Spleen (tissue), 7 donors: ENCODE results near the gene ESR1.

ENCODE experiments used
- POLR2AphosphoS5 ChIP-seq, 3 donors: sonication (generic); formaldehyde crosslinking; IDR thresholded peaks; one replicate each; pipeline ENCODE4 v1.5.1; 2017; ENCODE audit warnings: antibody characterized with exemption in 3 of 3
- TF ChIP-seq, protein P1 (sequence below), 11 experiments: fragments of 200-600 bp in 7 of 11; fragments of 450-650 bp in 4 of 11; sonication (generic) in 4 of 11; IDR thresholded peaks in 8 of 11; conservative IDR thresholded peaks in 3 of 11; 1 replicate in 7 of 11; 2 replicates in 4 of 11; pipeline versions ENCODE4 v1.4.0 to v1.8.0; 2016 to 2021; ENCODE audit warnings: antibody characterized with exemption in 11 of 11, inconsistent platforms in 4 of 11, mild to moderate bottlenecking in 1 of 11
- donor health status: DM: no; HTN: no; CAD: no; lungs with moderate emphysema.
- donor health status: DM: no; HTN: no; CAD: no.
- donor health status: DM: no; HTN: no; CAD: no.

GRCh38 chr6:152160346-152160745 lies 352.9 kb downstream of the ESR1 start:
- TF ChIP-seq, protein P1, sequence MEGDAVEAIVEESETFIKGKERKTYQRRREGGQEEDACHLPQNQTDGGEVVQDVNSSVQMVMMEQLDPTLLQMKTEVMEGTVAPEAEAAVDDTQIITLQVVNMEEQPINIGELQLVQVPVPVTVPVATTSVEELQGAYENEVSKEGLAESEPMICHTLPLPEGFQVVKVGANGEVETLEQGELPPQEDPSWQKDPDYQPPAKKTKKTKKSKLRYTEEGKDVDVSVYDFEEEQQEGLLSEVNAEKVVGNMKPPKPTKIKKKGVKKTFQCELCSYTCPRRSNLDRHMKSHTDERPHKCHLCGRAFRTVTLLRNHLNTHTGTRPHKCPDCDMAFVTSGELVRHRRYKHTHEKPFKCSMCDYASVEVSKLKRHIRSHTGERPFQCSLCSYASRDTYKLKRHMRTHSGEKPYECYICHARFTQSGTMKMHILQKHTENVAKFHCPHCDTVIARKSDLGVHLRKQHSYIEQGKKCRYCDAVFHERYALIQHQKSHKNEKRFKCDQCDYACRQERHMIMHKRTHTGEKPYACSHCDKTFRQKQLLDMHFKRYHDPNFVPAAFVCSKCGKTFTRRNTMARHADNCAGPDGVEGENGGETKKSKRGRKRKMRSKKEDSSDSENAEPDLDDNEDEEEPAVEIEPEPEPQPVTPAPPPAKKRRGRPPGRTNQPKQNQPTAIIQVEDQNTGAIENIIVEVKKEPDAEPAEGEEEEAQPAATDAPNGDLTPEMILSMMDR (IDR thresholded peaks at IDR 0.05 in 8 of 11, conservative IDR thresholded peaks at IDR 0.05 in 3 of 11): no peak
- no peak for TF ChIP-seq POLR2AphosphoS5 (IDR thresholded peaks at IDR 0.05)
